Astrocyte of the spinal cord (primary cell): ENCODE data around the gene POLR2M.
A peak's percentile ranks its signal among the peaks of the same experiment; 100 is the strongest.

Experiments
- DNase-seq: peaks from one replicate; pipeline ENCODE4 v3.0.0; 2011; ENCODE audit warnings: low read depth, low spot score
- H3K4me3 ChIP-seq: 2 replicates; pipeline ENCODE4 v1.5.1; 2011; ENCODE audit warnings: low read depth, mild to moderate bottlenecking, low read length, moderate library complexity
- CTCF ChIP-seq: IDR thresholded peaks from 2 replicates; pipeline ENCODE4 v1.5.1; 2012; ENCODE audit warnings: low read depth, mild to moderate bottlenecking, low read length, inconsistent platforms
- in situ Hi-C: cut with HindIII; loops from 2 replicates; pipeline ENCODE4 v1.10.0; 2017; ENCODE audit warnings: low sequenced_read_pairs

POLR2M gene

DNA sequence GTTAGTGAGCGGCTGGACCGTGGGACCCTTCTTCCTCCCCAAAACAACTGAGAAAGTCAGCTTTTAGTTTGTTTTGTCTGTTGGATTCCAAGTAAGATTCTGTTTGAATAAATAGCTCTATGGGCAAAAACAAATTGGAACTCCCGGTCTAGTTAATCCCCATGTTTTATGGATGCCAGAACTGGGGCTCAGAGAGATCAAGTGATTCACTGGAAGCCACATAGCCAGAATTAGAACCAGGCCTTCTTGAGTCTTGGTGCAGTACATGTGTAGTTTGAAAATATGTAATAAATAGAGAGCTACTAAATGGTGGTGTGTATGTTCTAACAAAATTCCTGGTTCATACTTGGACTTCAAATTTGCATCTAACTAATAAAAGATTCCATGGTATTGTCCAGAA is 29.3 kb upstream of the POLR2M start:
- H3K4me3 ChIP-seq, result no peak overlapping the region
- no peak for TF ChIP-seq CTCF
- no peak for DNase-seq
- in situ Hi-C loops, result no loop called here

DNA sequence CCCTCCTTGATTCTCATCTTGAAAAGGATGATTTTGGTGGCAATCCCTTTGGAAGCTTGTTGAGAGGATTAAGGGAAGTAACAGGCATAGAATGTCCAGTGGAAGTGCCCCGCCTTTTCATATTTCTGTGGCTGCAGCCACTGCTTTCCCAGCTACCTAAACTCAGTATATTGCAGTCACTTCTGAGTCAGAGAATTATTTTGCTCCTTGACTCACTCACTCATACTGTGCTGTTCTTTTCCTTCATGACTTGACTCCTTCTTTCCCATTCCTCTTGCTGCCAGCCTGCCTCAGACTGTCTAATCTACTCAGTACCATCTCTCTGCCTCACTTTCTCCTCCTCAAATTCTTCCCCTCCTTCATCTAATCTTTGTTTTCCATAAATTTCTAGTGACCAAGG is 26.5 kb upstream of the POLR2M start:
- DNase-seq, result peak; percentile 79
- no peak overlapping the region for H3K4me3 ChIP-seq
- no peak for TF ChIP-seq CTCF
- in situ Hi-C loops, result no loop called here

DNA sequence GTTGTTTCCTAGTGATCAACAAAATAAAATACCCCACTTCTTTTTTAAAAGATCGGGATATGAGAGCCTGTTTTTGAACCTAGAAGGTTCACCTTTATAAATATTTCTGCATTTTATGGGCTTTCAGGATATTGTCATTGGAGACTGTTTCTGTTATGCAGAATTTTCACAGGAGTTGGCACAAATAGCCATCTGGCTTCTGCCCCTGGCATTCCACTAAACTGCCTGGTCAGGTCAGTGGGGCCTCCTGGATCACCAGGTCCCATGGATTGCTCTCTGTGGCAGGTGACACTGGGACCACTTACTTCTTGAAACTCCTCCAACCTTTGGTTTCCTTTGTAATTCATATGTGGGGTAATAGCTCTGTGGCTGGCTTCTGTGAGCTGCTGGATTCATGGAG is 25.5 kb upstream of the POLR2M start:
- no peak overlapping the region for H3K4me3 ChIP-seq
- no peak for TF ChIP-seq CTCF
- in situ Hi-C loops, result no loop called here
- DNase-seq, result no peak

DNA sequence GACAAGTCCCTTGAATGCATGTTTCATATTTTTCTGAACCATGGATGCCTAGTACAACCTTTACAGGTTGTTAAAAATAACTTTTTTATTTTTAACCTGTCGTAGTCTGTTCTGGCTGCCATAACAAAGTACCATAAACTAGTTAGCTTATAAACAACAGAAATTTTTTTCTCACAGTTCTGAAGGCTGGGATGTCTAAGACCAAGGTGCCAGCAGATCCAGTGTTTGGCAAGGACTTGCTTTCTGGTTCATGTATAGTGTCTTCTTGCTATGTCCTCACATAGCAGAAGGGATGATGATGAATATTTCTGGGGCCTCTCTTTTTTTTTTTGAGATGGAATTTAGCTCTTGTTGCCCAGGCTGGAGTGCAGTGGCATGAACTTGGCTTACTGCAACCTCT is 23.0 kb upstream of the POLR2M start:
- in situ Hi-C loops, result no loop called here
- DNase-seq, result no peak
- no peak for TF ChIP-seq CTCF
- H3K4me3 ChIP-seq, result no peak overlapping the region

DNA sequence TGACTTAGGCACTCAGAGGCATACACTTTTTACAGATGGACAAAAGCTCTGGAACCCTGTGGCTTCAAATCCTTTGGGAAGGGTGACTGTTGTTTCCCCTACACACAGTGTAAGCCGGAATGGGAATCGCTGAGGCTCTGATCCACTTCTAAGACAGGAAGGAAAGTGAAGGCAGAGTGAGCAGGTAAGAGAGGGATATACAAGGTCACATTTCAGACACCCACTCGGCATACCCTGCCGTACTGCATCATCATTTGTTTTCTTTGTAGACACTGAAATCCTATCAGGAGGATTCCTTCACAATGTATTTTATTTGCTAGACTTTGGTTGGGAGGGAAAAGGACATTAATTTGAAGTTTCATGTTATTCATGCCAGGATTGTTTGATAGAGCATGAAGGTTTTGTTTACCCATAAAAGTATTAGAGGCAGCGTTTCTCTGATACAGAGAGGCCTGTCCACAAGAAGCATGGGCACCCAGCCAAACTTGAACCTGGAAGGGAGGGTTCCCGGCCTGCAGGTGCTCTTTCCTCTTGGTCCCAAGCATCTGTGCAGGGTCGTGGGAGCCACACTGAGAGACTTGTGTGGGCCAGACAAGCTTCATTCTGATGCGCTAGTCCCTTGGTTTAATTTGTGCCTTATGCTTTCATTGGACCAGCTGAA is 21.9 kb upstream of the POLR2M start:
- TF ChIP-seq CTCF, result no peak
- no peak overlapping the region for H3K4me3 ChIP-seq
- in situ Hi-C loops, result no loop called here
- no peak for DNase-seq

GRCh38 chr15:57685306-57686095 is 21.0 kb upstream of the POLR2M start:
- in situ Hi-C loops, result no loop called here
- no peak for DNase-seq
- H3K4me3 ChIP-seq, result no peak overlapping the region
- no peak for TF ChIP-seq CTCF
